ENCODE measurements around the gene MYG1. TPM values are rescaled to one million over a fixed set of nuclear protein-coding genes. Genes with fewer than 3 reads are reported as not detected.

Gene MYG1
- total and polyA plus RNA-seq, 2 of the 13 experiments (the other 11 are each of a cell fraction or from before 2014, with no cell fraction given) = 38.6 to 58.0 TPM

DNA sequence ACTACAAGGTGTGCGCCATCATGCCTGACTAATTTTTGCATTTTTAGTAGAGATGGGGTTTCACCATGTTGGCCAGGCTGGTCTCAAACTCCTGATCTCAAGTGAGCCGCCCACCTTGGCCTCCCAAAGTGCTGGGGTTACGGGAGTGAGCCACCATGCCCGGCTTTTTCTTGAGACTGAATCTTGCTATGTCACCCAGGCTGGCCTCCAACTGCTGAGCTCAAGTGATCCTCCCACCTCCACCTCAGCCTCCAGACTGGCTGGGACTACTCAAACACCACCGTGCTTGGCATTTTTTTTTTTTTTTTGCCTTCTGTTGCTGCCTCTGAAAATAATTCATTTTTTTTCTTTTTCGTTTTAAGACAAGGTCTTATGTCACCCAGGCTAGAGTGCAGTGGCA, 39.6 kb upstream of the MYG1 start (continued):
- no peak for TF ChIP-seq ZNF850 (CRISPR knock-in tag; conservative IDR thresholded peaks at IDR 0.05)
- no peak for TF ChIP-seq GPN1 (CRISPR knock-in tag; IDR thresholded peaks at IDR 0.05; ENCODE audit: borderline replicate concordance)
- TF ChIP-seq ZNF841 (CRISPR knock-in tag; IDR thresholded peaks at IDR 0.05; ENCODE audit: borderline replicate concordance) = no peak
- TF ChIP-seq, protein P1, sequence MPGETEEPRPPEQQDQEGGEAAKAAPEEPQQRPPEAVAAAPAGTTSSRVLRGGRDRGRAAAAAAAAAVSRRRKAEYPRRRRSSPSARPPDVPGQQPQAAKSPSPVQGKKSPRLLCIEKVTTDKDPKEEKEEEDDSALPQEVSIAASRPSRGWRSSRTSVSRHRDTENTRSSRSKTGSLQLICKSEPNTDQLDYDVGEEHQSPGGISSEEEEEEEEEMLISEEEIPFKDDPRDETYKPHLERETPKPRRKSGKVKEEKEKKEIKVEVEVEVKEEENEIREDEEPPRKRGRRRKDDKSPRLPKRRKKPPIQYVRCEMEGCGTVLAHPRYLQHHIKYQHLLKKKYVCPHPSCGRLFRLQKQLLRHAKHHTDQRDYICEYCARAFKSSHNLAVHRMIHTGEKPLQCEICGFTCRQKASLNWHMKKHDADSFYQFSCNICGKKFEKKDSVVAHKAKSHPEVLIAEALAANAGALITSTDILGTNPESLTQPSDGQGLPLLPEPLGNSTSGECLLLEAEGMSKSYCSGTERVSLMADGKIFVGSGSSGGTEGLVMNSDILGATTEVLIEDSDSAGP (CRISPR knock-in tag; IDR thresholded peaks at IDR 0.05; ENCODE audit: borderline replicate concordance) = no peak
- no peak for TF ChIP-seq ZNF17 (CRISPR knock-in tag; IDR thresholded peaks at IDR 0.05)
- TF ChIP-seq JARID2 (CRISPR knock-in tag; IDR thresholded peaks at IDR 0.05; ENCODE audit: insufficient replicate concordance) = no peak
- TF ChIP-seq TFDP2 (CRISPR knock-in tag; IDR thresholded peaks at IDR 0.05) = no peak
- TF ChIP-seq ZNF567 (CRISPR knock-in tag; IDR thresholded peaks at IDR 0.05; ENCODE audit: borderline replicate concordance) = no peak

GRCh38 chr12:53265783-53266182, 33.7 kb upstream of the MYG1 start:
- ATAC-seq (no peak), FAIRE-seq (no peak), DNase-seq (ENCODE audit: low spot score) (no peak)
- Histone ChIP-seq H3K4me2 (ENCODE audit: low read depth, low read length) (no peak overlapping the region), H3K4me3 (replicated peaks in 1 of 3; ENCODE audit: insufficient read depth in 1 of 3, low read depth in 2 of 3, low read length in 3 of 3) (no peak overlapping the region), H3K36me3 (replicated peaks in 1 of 2; ENCODE audit: control insufficient read depth in 1 of 2, insufficient read depth in 2 of 2, low read length in 2 of 2) (peaks cover 3 to 6% of the 10 kb centered on the region in 2 experiments; a peak in 2 of 5 replicates), H3K27me3 (ENCODE audit: control insufficient read depth in 1 of 2, insufficient read depth in 2 of 2, low read length in 2 of 2) (no peaks in the 10 kb centered on the region), H3K9me3 (ENCODE audit: low read length) (no peaks in the 10 kb centered on the region), H3K79me2 (ENCODE audit: insufficient read depth, low read length) (peaks cover 12% of the 10 kb centered on the region), H3K4me1 (ENCODE audit: insufficient read depth, low read length) (peaks cover 28% of the 10 kb centered on the region), H3K27ac (ENCODE audit: extremely low read length, insufficient read depth, low read length) (no peak overlapping the region), H2AFZ (ENCODE audit: low read length) (no peak overlapping the region), H3K9ac (ENCODE audit: insufficient read depth, low read depth, low read length) (no peak overlapping the region), H4K20me1 (ENCODE audit: insufficient read depth, low read length) (no peaks in the 10 kb centered on the region)
- no TSS peak for BruUV-seq (replicated peaks)
- ChIA-PET CTCF (ENCODE audit: low intra/inter-chr PET ratio, low total read pairs) (no interaction called here), POLR2A (interaction anchor here (1.0 to 2.7 kb wide), 2 partner anchors 13 to 85 kb away, joined by 4 to 9 read pairs; partner anchors contain the start of genes CSAD and ZNF740)
- TF ChIP-seq MAFF (IDR thresholded peaks at IDR 0.05; ENCODE audit: low read depth, low read length) = peak; percentile 72
- TF ChIP-seq MAFK (conservative IDR thresholded peaks at IDR 0.05 in 1 of 2, IDR thresholded peaks at IDR 0.05 in 1 of 2; ENCODE audit: low read length in 2 of 2) = peak; percentile 67 to 79
- no peak for TF ChIP-seq GTF2F1 (IDR thresholded peaks at IDR 0.05; ENCODE audit: low read length)
- 25% methylated on average over 2 of the region's 2 CpGs for WGBS (ENCODE audit: low lambda C conversion rate)
- intact Hi-C loops (cut with micrococcal nuclease; ENCODE audit: unreplicated experiment) (no loop called here), in situ Hi-C loops (cut with HindIII; ENCODE audit: extremely low pct_ligation_motif_present, low pct_unique_long_range_greater_than_20kb) (loop anchor here (5.0 kb wide), 1 partner anchor 48 kb away; no protein-coding TSS in a partner anchor)

All from HepG2 (cell line).